GM23248 (cell line): Measurements from ENCODE around the gene TSPAN5.

Experiments
- EZH2 ChIP-seq: fragments of 200-600 bp; sonication (generic); IDR thresholded peaks from 2 replicates; pipeline ENCODE4 v1.6.1; 2018; ENCODE audit warnings: antibody characterized with exemption, mild to moderate bottlenecking; ENCODE audit not compliant: insufficient read depth, poor library complexity, severe bottlenecking
- EZH2phosphoT487 ChIP-seq: fragments of 200-600 bp; sonication (generic); IDR thresholded peaks from 2 replicates; pipeline ENCODE4 v1.6.1; 2018; ENCODE audit warnings: antibody characterized with exemption, moderate library complexity, mild to moderate bottlenecking, low read depth; ENCODE audit not compliant: insufficient read depth

GRCh38 chr4:98679738-98680137 lies 21.3 kb upstream of the TSPAN5 start:
- TF ChIP-seq EZH2 = no peak
- no peak for TF ChIP-seq EZH2phosphoT487
